Measurements from ENCODE around the gene VPS36.
"Not testable (repeated sequence)": the region's sequence is repeated elsewhere in the genome, so short reads cannot be mapped to it uniquely, and the experiment has no call there.

VPS36 gene, protein sequence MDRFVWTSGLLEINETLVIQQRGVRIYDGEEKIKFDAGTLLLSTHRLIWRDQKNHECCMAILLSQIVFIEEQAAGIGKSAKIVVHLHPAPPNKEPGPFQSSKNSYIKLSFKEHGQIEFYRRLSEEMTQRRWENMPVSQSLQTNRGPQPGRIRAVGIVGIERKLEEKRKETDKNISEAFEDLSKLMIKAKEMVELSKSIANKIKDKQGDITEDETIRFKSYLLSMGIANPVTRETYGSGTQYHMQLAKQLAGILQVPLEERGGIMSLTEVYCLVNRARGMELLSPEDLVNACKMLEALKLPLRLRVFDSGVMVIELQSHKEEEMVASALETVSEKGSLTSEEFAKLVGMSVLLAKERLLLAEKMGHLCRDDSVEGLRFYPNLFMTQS

GRCh38 chr13:52450012-52450792 lies at the start of gene VPS36:
Gene VPS36, minus strand, starts transcription at chr13:52450634. Its CDS starts 40 bp downstream, at chr13:52450594.
- intact Hi-C loops (cut with DNase I), result loop anchor here (1.0 to 10.0 kb wide), 4 partner anchors 48 to 245 kb away; partner anchors contain the start of gene SUGT1
- DNase-seq, result peak; percentile 88 to 99 (median 94)

DNA sequence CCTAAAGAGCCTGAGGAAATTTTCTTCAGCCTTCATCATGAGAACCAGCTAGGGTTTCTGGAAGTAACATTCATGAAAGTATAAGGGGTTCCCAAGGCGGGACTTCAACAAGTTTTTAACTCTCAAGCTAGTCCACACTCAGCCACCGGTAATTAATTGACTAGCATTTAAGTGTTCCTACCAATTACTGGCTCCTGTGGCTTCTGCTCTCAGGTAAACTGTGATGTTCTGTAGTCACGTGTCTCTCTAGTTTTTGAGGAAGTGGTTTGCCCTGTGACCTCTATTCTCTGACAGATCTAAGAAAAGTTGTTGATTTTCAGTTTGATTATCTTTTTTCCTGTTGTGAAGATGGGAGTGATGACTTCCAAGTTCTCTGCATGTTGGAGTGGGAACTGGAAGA lies 47.5 kb upstream of the VPS36 start:
- DNase-seq; intact Hi-C loops (cut with DNase I): not testable (repeated sequence)

DNA sequence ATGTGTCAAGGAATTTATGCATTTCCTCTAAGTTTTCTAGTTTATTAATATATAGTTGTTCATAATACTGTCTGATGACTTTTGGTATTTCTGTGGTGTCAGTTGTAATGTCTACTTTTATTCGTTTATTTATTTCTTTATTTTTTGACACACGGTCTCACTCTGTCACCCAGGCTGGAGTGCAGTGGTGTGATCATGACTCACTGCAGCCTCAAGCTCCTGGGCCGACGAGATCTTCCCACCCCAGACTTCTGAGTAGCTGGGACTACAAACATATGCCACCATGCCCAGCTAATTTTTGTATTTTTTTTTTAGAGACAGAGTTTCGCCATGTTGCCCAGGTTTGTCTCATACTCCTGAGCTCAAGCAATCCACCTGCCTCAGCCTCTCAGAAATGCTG lies 43.8 kb upstream of the VPS36 start:
- DNase-seq; intact Hi-C loops (cut with DNase I): not testable (repeated sequence)

DNA sequence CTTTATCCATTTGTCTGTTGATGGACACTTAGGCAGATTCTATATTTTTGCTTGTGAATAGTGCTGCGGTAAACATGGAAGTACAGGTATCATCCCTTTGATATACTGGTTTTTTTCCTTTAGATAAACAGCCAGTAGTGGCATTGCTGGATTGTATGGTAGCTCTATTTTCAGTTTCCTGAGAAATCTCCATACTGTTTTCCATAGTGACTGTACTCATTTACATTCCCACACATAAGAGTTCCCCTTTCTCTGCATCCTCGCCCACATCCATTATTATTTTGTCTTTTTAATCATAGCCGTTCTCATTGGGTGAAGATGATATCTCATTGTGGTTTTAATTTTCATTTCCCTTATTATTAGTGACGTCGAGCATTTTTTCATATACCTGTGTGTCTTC lies 40.6 kb upstream of the VPS36 start:
- intact Hi-C loops (cut with DNase I); DNase-seq: not testable (repeated sequence)

- DNase-seq; intact Hi-C loops (cut with DNase I): not testable (repeated sequence)
Measured at GRCh38 chr13:52488763-52489162, 38.3 kb upstream of the VPS36 start.

GRCh38 chr13:52487078-52487477 lies 36.6 kb upstream of the VPS36 start:
- intact Hi-C loops (cut with DNase I); DNase-seq: not testable (repeated sequence)

- DNase-seq; intact Hi-C loops (cut with DNase I): not testable (repeated sequence)
Measured at GRCh38 chr13:52480677-52481428, 30.4 kb upstream of the VPS36 start.

DNA sequence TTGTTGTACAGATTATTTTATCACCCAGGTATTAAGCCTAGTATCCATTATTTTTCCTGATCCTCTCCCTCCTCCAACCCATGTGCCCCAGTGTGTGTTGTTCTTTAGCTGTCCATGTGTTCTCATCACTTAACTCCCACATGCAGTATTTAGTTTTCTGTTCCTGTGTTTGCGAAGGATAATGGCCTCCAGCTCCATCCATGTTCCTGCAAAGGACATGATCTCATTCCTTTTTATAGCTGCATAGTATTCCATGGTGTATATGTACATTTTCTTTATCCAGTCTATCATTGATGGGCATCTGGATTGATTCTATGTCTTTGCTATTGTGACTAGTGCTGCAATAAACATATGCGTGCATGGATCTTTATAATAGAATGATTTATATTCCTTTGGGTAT lies 18.1 kb upstream of the VPS36 start:
- intact Hi-C loops (cut with DNase I); DNase-seq: not testable (repeated sequence)

GRCh38 chr13:52463526-52463925 lies 13.1 kb upstream of the VPS36 start:
- no peak for DNase-seq
- intact Hi-C loops (cut with DNase I), result no loop called here

- intact Hi-C loops (cut with DNase I), result no loop called here
- DNase-seq, result no peak
Measured at GRCh38 chr13:52461265-52461664, 10.8 kb upstream of the VPS36 start.

GRCh38 chr13:52459668-52460067 lies 9.2 kb upstream of the VPS36 start:
- intact Hi-C loops (cut with DNase I), result loop anchor here (10.0 kb wide), 1 partner anchor 255 kb away; no protein-coding TSS in a partner anchor
- DNase-seq, result no peak

DNA sequence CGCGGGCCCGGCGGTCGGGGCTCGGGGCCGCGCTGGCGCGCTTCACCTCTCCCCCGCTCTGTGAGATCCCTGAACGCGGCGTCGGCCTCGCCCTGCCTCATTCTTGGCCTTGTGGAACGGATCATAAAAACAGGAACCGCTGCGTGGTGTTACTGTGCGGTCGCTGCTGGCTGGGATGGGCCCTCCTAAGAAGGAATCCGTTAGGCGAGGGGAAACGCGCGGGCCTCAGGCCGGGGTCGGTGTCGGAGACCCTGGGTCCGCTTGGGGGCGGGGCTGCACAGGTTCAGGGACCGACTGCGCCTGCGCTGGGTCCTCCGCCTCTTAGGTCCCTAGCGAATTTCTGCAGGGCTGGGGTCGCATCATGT lies 5.2 kb upstream of the VPS36 start:
- DNase-seq, result peak; percentile 44 to 94 (median 62)
- intact Hi-C loops (cut with DNase I), result loop anchor here (10.0 kb wide), 1 partner anchor 251 kb away; no protein-coding TSS in a partner anchor

DNA sequence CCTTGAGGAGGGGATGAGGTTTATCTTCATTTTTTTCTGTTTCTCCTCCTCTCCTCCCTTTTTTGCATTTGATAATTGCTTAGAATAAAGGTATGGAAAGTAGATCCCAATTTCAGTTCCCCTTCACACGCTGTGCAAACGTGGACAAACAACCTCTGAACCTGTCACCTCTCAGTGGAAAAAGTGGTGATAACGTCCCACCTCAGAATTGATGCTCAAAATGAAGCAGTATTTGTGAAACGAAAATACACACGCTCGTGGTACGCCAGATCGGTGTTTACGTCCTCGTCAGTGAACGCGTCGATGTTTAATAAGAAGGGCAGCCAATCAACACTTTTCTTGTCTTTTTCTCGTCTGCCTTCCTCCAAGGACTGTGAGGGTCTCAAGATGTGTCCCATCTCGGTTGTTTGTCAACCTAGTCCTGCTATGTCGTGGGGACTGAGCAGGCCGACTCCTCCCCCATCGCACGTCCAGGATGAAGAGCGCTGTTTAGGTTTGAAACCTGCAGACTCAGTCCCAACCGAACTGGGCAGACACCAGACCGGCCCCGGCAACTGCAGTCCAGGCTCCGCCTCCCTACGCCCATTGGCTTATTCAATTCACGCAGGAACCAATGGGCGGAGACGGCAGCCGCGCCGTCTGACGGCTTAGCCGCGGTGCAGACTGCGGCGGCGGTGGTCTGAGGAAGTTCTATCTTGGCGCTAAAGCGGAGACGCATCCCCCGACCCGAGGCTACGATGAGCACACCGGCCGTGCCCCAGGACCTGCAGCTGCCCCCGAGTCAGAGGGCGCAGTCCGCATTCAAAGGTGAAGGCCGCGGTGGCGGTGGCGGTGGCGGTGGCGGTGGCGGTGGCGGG lies 4.6 kb upstream of the VPS36 start, which contains the start of gene CKAP2:
CKAP2 (plus strand) TSS at position 659 of the 857 bp plus-strand sequence; CDS start at position 738, 79 bp downstream.
- DNase-seq, result peak; percentile 87 to 99 (median 93)
- intact Hi-C loops (cut with DNase I), result loop anchor here (5.0 to 10.0 kb wide), 3 partner anchors 53 to 250 kb away; partner anchors contain the start of gene SUGT1

- intact Hi-C loops (cut with DNase I), result loop anchor here (5.0 to 10.0 kb wide), 3 partner anchors 52 to 250 kb away; partner anchors contain the start of gene SUGT1
- DNase-seq, result peak in 4 of 10 donors; percentile 10 to 68 (median 60)
Measured at GRCh38 chr13:52454459-52454819, 4.0 kb upstream of the VPS36 start.

GRCh38 chr13:52452470-52452869 lies 2.0 kb upstream of the VPS36 start:
- intact Hi-C loops (cut with DNase I), result loop anchor here (5.0 to 10.0 kb wide), 3 partner anchors 50 to 248 kb away; partner anchors contain the start of gene SUGT1
- no peak for DNase-seq

DNA sequence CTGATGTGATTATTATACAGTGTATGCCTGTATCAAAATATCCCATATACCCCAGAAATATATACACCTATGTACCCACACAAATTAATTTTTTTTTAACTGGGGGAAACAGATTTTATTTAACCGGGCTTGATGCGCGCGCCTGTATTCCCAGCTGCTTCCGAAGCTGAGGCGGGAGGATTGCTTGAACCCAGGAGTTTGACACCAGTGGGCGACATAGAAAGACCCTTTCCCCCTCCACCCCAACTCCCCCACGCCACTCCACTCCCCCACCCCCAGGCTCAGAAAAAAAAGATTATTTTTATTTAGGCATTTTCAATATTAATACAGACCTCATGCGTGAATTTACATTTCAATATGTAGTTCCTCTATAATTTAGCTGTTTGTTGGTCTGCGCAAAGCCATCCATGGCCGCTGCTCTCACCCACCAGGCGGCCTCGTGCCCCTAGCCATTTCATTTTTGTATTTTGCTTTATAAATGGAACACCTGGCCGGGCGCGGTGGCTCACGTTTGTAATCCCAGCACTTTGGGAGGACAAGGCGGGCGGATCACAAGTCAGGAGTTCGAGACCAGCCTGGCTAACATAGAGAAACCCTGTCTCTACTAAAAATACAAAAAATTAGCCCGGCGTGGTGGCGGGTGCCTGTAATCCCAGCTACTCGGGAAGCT lies 836 bp upstream of the VPS36 start:
- DNase-seq, result peak in 2 of 10 donors; percentile 55 to 60
- intact Hi-C loops (cut with DNase I), result loop anchor here (5.0 to 10.0 kb wide), 3 partner anchors 49 to 246 kb away; partner anchors contain the start of gene SUGT1

GRCh38 chr13:52450793-52451116 lies 321 bp upstream of the VPS36 start:
- intact Hi-C loops (cut with DNase I), result loop anchor here (1.0 to 10.0 kb wide), 4 partner anchors 48 to 246 kb away; partner anchors contain the start of gene SUGT1
- no peak for DNase-seq

GRCh38 chr13:52449331-52450011 lies 963 bp downstream of the VPS36 start:
- DNase-seq, result no peak
- intact Hi-C loops (cut with DNase I), result loop anchor here (1.0 to 10.0 kb wide), 5 partner anchors 47 to 437 kb away; partner anchors contain the start of genes ALG11, ATP7B and SUGT1

Data from posterior cingulate gyrus (tissue), 11 donors.